ENCODE results near the gene PLAGL2.

DNA sequence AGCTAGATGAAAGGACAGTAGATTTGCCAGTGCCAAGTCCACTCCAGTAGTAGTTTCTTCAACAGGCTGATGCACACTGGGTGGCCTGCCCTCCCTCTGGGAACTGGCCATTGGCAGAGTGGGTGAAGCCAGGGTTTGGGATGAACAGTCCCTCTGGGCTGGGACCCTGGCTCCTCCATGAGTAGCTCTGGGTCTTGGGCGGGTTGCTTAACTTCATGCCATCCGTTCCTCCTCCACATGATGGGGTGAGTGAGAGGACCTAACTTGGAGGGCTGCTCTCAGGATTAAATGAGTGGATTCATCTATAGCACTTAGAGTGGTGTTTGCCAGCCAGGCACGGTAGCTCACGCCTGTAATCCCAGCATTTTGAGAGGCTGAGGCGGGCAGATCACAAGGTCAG lies 47.2 kb downstream of the PLAGL2 start:
- TF ChIP-seq, protein P1, sequence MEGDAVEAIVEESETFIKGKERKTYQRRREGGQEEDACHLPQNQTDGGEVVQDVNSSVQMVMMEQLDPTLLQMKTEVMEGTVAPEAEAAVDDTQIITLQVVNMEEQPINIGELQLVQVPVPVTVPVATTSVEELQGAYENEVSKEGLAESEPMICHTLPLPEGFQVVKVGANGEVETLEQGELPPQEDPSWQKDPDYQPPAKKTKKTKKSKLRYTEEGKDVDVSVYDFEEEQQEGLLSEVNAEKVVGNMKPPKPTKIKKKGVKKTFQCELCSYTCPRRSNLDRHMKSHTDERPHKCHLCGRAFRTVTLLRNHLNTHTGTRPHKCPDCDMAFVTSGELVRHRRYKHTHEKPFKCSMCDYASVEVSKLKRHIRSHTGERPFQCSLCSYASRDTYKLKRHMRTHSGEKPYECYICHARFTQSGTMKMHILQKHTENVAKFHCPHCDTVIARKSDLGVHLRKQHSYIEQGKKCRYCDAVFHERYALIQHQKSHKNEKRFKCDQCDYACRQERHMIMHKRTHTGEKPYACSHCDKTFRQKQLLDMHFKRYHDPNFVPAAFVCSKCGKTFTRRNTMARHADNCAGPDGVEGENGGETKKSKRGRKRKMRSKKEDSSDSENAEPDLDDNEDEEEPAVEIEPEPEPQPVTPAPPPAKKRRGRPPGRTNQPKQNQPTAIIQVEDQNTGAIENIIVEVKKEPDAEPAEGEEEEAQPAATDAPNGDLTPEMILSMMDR (IDR thresholded peaks at IDR 0.05) = no peak
- no peak for TF ChIP-seq TCF7L2 (IDR thresholded peaks at IDR 0.05; ENCODE audit: low read depth, low read length)

Data from Panc1 (cell line).